ENCODE measurements around the gene SNRNP35.
"Not testable (repeated sequence)": the region's sequence is repeated elsewhere in the genome, so short reads cannot be mapped to it uniquely, and the experiment has no call there.

SNRNP35 gene

DNA sequence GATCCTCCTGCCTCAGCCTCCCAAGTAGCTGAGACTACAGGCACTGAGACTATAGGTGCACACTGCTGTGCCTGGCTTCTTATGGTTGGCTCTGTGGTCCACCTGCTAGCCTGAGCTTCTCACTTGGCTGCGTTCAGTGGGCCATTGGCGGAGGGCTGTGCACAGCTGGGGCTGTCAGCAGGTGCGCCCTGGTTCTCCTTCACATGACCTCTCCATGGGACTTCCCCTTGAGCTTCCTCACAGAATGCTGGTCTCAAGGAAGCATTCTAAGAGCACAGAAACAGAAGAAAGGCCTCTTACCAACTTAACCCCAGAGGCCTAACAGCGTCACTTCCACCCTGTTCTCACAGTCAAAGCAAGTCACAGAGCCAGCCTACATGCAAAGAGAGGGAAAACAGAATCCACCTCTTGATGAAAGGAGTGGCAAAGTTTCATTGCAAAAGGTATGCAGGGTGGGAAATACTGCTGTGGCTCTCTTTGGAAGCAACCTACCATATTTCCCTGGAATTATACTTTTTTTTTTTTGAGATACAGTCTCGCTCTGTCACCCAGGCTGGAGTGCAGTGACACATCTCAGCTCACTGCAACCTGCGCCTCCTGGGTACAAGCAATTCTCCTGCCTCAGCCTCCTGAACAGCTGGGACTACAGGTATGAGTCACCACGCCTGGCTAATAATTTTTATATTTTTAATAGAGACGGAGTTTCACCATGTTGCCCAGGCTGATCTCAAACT, 30.7 kb upstream of the SNRNP35 start:
- TF ChIP-seq, protein P1, sequence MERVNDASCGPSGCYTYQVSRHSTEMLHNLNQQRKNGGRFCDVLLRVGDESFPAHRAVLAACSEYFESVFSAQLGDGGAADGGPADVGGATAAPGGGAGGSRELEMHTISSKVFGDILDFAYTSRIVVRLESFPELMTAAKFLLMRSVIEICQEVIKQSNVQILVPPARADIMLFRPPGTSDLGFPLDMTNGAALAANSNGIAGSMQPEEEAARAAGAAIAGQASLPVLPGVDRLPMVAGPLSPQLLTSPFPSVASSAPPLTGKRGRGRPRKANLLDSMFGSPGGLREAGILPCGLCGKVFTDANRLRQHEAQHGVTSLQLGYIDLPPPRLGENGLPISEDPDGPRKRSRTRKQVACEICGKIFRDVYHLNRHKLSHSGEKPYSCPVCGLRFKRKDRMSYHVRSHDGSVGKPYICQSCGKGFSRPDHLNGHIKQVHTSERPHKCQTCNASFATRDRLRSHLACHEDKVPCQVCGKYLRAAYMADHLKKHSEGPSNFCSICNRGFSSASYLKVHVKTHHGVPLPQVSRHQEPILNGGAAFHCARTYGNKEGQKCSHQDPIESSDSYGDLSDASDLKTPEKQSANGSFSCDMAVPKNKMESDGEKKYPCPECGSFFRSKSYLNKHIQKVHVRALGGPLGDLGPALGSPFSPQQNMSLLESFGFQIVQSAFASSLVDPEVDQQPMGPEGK (CRISPR knock-in tag; IDR thresholded peaks at IDR 0.05; ENCODE audit: borderline replicate concordance) = no peak
- TF ChIP-seq GLIS3 (CRISPR knock-in tag; IDR thresholded peaks at IDR 0.05) = no peak
- no peak for TF ChIP-seq ZC3H10 (CRISPR knock-in tag; IDR thresholded peaks at IDR 0.05)
- TF ChIP-seq, protein P2, sequence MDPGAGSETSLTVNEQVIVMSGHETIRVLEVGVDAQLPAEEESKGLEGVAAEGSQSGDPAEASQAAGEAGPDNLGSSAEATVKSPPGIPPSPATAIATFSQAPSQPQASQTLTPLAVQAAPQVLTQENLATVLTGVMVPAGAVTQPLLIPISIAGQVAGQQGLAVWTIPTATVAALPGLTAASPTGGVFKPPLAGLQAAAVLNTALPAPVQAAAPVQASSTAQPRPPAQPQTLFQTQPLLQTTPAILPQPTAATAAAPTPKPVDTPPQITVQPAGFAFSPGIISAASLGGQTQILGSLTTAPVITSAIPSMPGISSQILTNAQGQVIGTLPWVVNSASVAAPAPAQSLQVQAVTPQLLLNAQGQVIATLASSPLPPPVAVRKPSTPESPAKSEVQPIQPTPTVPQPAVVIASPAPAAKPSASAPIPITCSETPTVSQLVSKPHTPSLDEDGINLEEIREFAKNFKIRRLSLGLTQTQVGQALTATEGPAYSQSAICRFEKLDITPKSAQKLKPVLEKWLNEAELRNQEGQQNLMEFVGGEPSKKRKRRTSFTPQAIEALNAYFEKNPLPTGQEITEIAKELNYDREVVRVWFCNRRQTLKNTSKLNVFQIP (CRISPR knock-in tag; IDR thresholded peaks at IDR 0.05; ENCODE audit: borderline replicate concordance, low read depth) = no peak
- no peak for TF ChIP-seq ZFP3 (CRISPR knock-in tag; IDR thresholded peaks at IDR 0.05)
- no peak for TF ChIP-seq ZNF70 (CRISPR knock-in tag; IDR thresholded peaks at IDR 0.05)
- TF ChIP-seq CSDC2 (CRISPR knock-in tag; IDR thresholded peaks at IDR 0.05) = no peak
- no peak for TF ChIP-seq ISL1 (CRISPR knock-in tag; IDR thresholded peaks at IDR 0.05)
- no peak for TF ChIP-seq OSR1 (CRISPR knock-in tag; IDR thresholded peaks at IDR 0.05)
- no peak for TF ChIP-seq ZNF565 (CRISPR knock-in tag; conservative IDR thresholded peaks at IDR 0.05; ENCODE audit: low read depth)
- no peak for TF ChIP-seq TCF4 (CRISPR knock-in tag; IDR thresholded peaks at IDR 0.05; ENCODE audit: borderline replicate concordance)
- no peak for TF ChIP-seq ARNTL (CRISPR knock-in tag; IDR thresholded peaks at IDR 0.05; ENCODE audit: borderline replicate concordance, low read depth)

DNA sequence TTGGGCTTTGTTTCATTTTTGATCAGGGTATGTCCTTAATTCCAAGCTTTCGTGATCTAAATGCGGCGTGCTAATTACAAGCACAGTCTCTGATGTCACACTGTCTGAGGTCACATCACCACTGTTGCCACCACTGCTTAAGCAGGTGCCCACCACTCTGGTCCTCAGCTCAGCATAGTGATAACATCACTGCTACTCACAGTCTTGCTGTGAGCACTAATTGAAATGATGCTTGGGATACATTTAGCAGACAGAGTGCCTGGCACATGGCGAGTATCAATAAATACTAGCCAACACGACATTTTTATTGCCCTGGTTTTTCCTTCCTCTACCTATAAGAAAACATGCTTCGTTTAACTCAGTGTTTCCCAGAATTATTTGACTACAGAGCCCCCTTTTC, 29.3 kb upstream of the SNRNP35 start:
- ATAC-seq = no peak

More for the DNA sequence above, 30.7 kb upstream of the SNRNP35 start:
- ATAC-seq = no peak

DNA sequence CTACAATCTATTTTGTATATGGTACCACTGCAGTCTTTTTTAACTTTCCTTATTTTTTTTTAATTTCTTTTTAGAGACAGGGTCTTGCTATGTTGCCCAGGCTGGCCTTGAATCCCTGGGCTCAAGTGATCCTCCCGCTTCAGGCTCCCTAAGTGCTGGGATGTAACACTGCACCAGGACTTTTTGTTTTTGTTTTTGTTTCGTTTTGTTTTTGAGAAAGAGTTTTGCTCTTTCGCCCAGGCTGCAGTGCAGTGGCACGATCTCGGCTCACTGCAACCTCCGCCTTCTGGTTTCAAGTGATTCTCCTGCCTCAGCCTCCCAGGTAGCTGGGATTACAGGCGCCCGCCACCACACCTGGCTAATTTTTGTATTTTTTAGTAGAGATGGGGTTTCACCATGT, 28.8 kb upstream of the SNRNP35 start:
- ATAC-seq = not testable (repeated sequence)

More for the DNA sequence above, 29.3 kb upstream of the SNRNP35 start:
- no peak for TF ChIP-seq ESRRG (CRISPR knock-in tag; IDR thresholded peaks at IDR 0.05)
- TF ChIP-seq ZNF70 (CRISPR knock-in tag; IDR thresholded peaks at IDR 0.05) = no peak
- no peak for TF ChIP-seq BACH2 (CRISPR knock-in tag; IDR thresholded peaks at IDR 0.05; ENCODE audit: borderline replicate concordance)
- TF ChIP-seq PPARA (CRISPR knock-in tag; IDR thresholded peaks at IDR 0.05; ENCODE audit: borderline replicate concordance) = no peak
- TF ChIP-seq CSDC2 (CRISPR knock-in tag; IDR thresholded peaks at IDR 0.05) = no peak
- TF ChIP-seq OSR1 (CRISPR knock-in tag; IDR thresholded peaks at IDR 0.05) = no peak
- no peak for TF ChIP-seq ZNF8 (CRISPR knock-in tag; IDR thresholded peaks at IDR 0.05)
- TF ChIP-seq, protein P2 (CRISPR knock-in tag; IDR thresholded peaks at IDR 0.05; ENCODE audit: borderline replicate concordance, low read depth) = no peak
- no peak for TF ChIP-seq ZFP30 (CRISPR knock-in tag; IDR thresholded peaks at IDR 0.05)

GRCh38 chr12:123431951-123432817, 25.8 kb upstream of the SNRNP35 start:
- not testable (repeated sequence) for ATAC-seq

- ATAC-seq = no peak
- TF ChIP-seq PPARA (CRISPR knock-in tag; IDR thresholded peaks at IDR 0.05; ENCODE audit: borderline replicate concordance) = no peak
- TF ChIP-seq ZFP3 (CRISPR knock-in tag; IDR thresholded peaks at IDR 0.05) = no peak
- no peak for TF ChIP-seq TOX (CRISPR knock-in tag; IDR thresholded peaks at IDR 0.05; ENCODE audit: borderline replicate concordance)
- TF ChIP-seq GLIS3 (CRISPR knock-in tag; IDR thresholded peaks at IDR 0.05) = no peak
- TF ChIP-seq, protein P3, sequence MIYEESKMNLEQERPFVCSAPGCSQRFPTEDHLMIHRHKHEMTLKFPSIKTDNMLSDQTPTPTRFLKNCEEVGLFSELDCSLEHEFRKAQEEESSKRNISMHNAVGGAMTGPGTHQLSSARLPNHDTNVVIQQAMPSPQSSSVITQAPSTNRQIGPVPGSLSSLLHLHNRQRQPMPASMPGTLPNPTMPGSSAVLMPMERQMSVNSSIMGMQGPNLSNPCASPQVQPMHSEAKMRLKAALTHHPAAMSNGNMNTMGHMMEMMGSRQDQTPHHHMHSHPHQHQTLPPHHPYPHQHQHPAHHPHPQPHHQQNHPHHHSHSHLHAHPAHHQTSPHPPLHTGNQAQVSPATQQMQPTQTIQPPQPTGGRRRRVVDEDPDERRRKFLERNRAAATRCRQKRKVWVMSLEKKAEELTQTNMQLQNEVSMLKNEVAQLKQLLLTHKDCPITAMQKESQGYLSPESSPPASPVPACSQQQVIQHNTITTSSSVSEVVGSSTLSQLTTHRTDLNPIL (CRISPR knock-in tag; IDR thresholded peaks at IDR 0.05; ENCODE audit: low read depth) = no peak
- no peak for TF ChIP-seq ZNF8 (CRISPR knock-in tag; IDR thresholded peaks at IDR 0.05)
- TF ChIP-seq TSHZ2 (CRISPR knock-in tag; IDR thresholded peaks at IDR 0.05) = no peak
- no peak for TF ChIP-seq ZNF70 (CRISPR knock-in tag; IDR thresholded peaks at IDR 0.05)
- no peak for TF ChIP-seq RARB (CRISPR knock-in tag; IDR thresholded peaks at IDR 0.05)
- no peak for TF ChIP-seq ZC3H10 (CRISPR knock-in tag; IDR thresholded peaks at IDR 0.05)
- no peak for TF ChIP-seq BACH2 (CRISPR knock-in tag; IDR thresholded peaks at IDR 0.05; ENCODE audit: borderline replicate concordance)
- TF ChIP-seq CSRNP3 (CRISPR knock-in tag; IDR thresholded peaks at IDR 0.05) = no peak
These were observed 24.3 kb upstream of the SNRNP35 start for GRCh38 chr12:123433615-123434014.
